Inferior parietal cortex (tissue), 1 donor: ENCODE measurements around the gene EIF4G3.

Experiments
- DNase-seq: peaks from one replicate; pipeline ENCODE4 v3.0.0-alpha.2; 2016; ENCODE audit errors: extremely low spot score

EIF4G3 gene

GRCh38 chr1:20993716-20994575 is 182.8 kb downstream of the EIF4G3 start:
- no peak for DNase-seq

- DNase-seq: no peak
These were observed 184.2 kb downstream of the EIF4G3 start for GRCh38 chr1:20992322-20993056.

- no peak for DNase-seq
These were observed 187.8 kb downstream of the EIF4G3 start for GRCh38 chr1:20988943-20989342.

GRCh38 chr1:20987831-20988825 is 188.6 kb downstream of the EIF4G3 start:
- no peak for DNase-seq

GRCh38 chr1:20983297-20983889 is 193.3 kb downstream of the EIF4G3 start:
- no peak for DNase-seq

- DNase-seq: no peak
These were observed 194.4 kb downstream of the EIF4G3 start for GRCh38 chr1:20982316-20982715.

GRCh38 chr1:20981915-20982314 is 194.8 kb downstream of the EIF4G3 start:
- no peak for DNase-seq

GRCh38 chr1:20980051-20980450 is 196.6 kb downstream of the EIF4G3 start:
- DNase-seq: no peak

GRCh38 chr1:20978413-20978812 is 198.3 kb downstream of the EIF4G3 start:
- DNase-seq: no peak

- no peak for DNase-seq
These were observed 201.0 kb downstream of the EIF4G3 start for GRCh38 chr1:20975668-20976067.

GRCh38 chr1:20974951-20975350 is 201.7 kb downstream of the EIF4G3 start:
- DNase-seq: no peak

GRCh38 chr1:20974069-20974468 is 202.6 kb downstream of the EIF4G3 start:
- no peak for DNase-seq

GRCh38 chr1:20972855-20973254 is 203.8 kb downstream of the EIF4G3 start:
- DNase-seq: no peak

GRCh38 chr1:20964540-20965484 is 211.9 kb downstream of the EIF4G3 start:
- DNase-seq: no peak

- no peak for DNase-seq
These were observed 214.0 kb downstream of the EIF4G3 start for GRCh38 chr1:20962576-20963258.

GRCh38 chr1:20958430-20958829 is 218.3 kb downstream of the EIF4G3 start:
- DNase-seq: no peak

- no peak for DNase-seq
These were observed 220.4 kb downstream of the EIF4G3 start for GRCh38 chr1:20956272-20956671.

GRCh38 chr1:20950679-20951078 is 226.0 kb downstream of the EIF4G3 start:
- DNase-seq: no peak

GRCh38 chr1:20949871-20950590 is 226.7 kb downstream of the EIF4G3 start:
- DNase-seq: no peak
